Measurements from ENCODE around the gene ARSB. TPM values are rescaled to one million over a fixed set of nuclear protein-coding genes. Genes with fewer than 3 reads are reported as not detected.

ARSB gene
- total and polyA plus RNA-seq, 2 donors (not counting 1 experiment from before 2014, with no cell fraction given): 4.6 to 9.8 TPM

- WGBS (ENCODE audit: insufficient coverage): 100% methylated on average over 2 of the region's 8 CpGs
- Histone ChIP-seq H3K9me3 (ENCODE audit: control extremely low read depth in 1 of 3, control insufficient read depth in 2 of 3, insufficient read depth in 1 of 3, low read length in 2 of 3) (peaks cover 0 to 3% (median 2%) of the 10 kb centered on the region in 3 donors), H3K4me3 (ENCODE audit: control extremely low read depth in 1 of 5, extremely low read depth in 1 of 5, insufficient read depth in 1 of 5, low read depth in 2 of 5, low read length in 4 of 5) (no peak overlapping the region), H2AFZ (ENCODE audit: insufficient read depth, low read depth, low read length, poor library complexity, severe bottlenecking) (no peak overlapping the region), H3K4me2 (replicated peaks; ENCODE audit: low read depth, low read length, poor library complexity, severe bottlenecking) (no peak overlapping the region), H3K4me1 (ENCODE audit: control insufficient read depth in 2 of 2, insufficient read depth in 2 of 2, low read length in 2 of 2) (no peaks in the 10 kb centered on the region), H3K36me3 (replicated peaks in 1 of 2; ENCODE audit: control extremely low read depth in 1 of 2, control insufficient read depth in 1 of 2, extremely low read depth in 1 of 2, insufficient read depth in 2 of 2, low read length in 1 of 2) (no peaks in the 10 kb centered on the region), H3K27me3 (replicated peaks in 1 of 4; ENCODE audit: control extremely low read depth in 1 of 4, control insufficient read depth in 3 of 4, insufficient read depth in 4 of 4, low read length in 3 of 4) (no peaks in the 10 kb centered on the region), H3K9ac (ENCODE audit: low read length) (no peak overlapping the region), H3K79me2 (ENCODE audit: control insufficient read depth, insufficient read depth, low read length) (no peaks in the 10 kb centered on the region), H3K27ac (ENCODE audit: low read length in 2 of 2) (no peak overlapping the region), H4K20me1 (ENCODE audit: control insufficient read depth, insufficient read depth, low read length, poor library complexity, severe bottlenecking) (no peaks in the 10 kb centered on the region)
- CTCF ChIA-PET: no interaction called here
- intact Hi-C loops (cut with micrococcal nuclease): no loop called here
- H3K4me3 Mint-ChIP-seq: no peak overlapping the region
- no peak for ATAC-seq (ENCODE audit: low read depth)
- no peaks in the 10 kb centered on the region for H3K27me3 Mint-ChIP-seq
- H3K9me3 Mint-ChIP-seq (ENCODE audit: insufficient read depth): no peaks in the 10 kb centered on the region
- POLR2A ChIA-PET: no interaction called here
- TF ChIP-seq CTCF (IDR thresholded peaks at IDR 0.05) (no peak), EZH2 (IDR thresholded peaks at IDR 0.05; ENCODE audit: borderline replicate concordance, insufficient read depth, low read depth, low read length, poor library complexity, severe bottlenecking) (no peak)
- DNase-seq: no peak
- no peak overlapping the region for H3K27ac Mint-ChIP-seq
- peaks cover 4% of the 10 kb centered on the region for H3K4me1 Mint-ChIP-seq
These were observed 178.6 kb downstream of the ARSB start for GRCh38 chr5:78806544-78806943.

- H3K4me3 Mint-ChIP-seq: no peak overlapping the region
- ChIA-PET CTCF (no interaction called here), POLR2A (no interaction called here)
- Histone ChIP-seq H3K27me3 (replicated peaks in 1 of 4; ENCODE audit: control extremely low read depth in 1 of 4, control insufficient read depth in 3 of 4, insufficient read depth in 4 of 4, low read length in 3 of 4) (no peaks in the 10 kb centered on the region), H3K36me3 (replicated peaks in 1 of 2; ENCODE audit: control extremely low read depth in 1 of 2, control insufficient read depth in 1 of 2, extremely low read depth in 1 of 2, insufficient read depth in 2 of 2, low read length in 1 of 2) (no peaks in the 10 kb centered on the region), H3K79me2 (ENCODE audit: control insufficient read depth, insufficient read depth, low read length) (no peaks in the 10 kb centered on the region), H3K4me2 (replicated peaks; ENCODE audit: low read depth, low read length, poor library complexity, severe bottlenecking) (no peak overlapping the region), H3K9ac (ENCODE audit: low read length) (no peak overlapping the region), H2AFZ (ENCODE audit: insufficient read depth, low read depth, low read length, poor library complexity, severe bottlenecking) (no peak overlapping the region), H4K20me1 (ENCODE audit: control insufficient read depth, insufficient read depth, low read length, poor library complexity, severe bottlenecking) (no peaks in the 10 kb centered on the region), H3K4me1 (ENCODE audit: control insufficient read depth in 2 of 2, insufficient read depth in 2 of 2, low read length in 2 of 2) (no peaks in the 10 kb centered on the region), H3K27ac (ENCODE audit: low read length in 2 of 2) (no peak overlapping the region), H3K9me3 (ENCODE audit: control extremely low read depth in 1 of 3, control insufficient read depth in 2 of 3, insufficient read depth in 1 of 3, low read length in 2 of 3) (peaks cover 2 to 8% (median 4%) of the 10 kb centered on the region in 3 donors), H3K4me3 (ENCODE audit: control extremely low read depth in 1 of 5, extremely low read depth in 1 of 5, insufficient read depth in 1 of 5, low read depth in 2 of 5, low read length in 4 of 5) (no peak overlapping the region)
- TF ChIP-seq CTCF (IDR thresholded peaks at IDR 0.05): no peak
- no peak for TF ChIP-seq EZH2 (IDR thresholded peaks at IDR 0.05; ENCODE audit: borderline replicate concordance, insufficient read depth, low read depth, low read length, poor library complexity, severe bottlenecking)
- no peak for DNase-seq
- WGBS (ENCODE audit: insufficient coverage): 98% methylated on average over 7 of the region's 10 CpGs
- intact Hi-C loops (cut with micrococcal nuclease): no loop called here
- no peak overlapping the region for H3K27ac Mint-ChIP-seq
- peaks cover 5% of the 10 kb centered on the region for H3K9me3 Mint-ChIP-seq (ENCODE audit: insufficient read depth)
- no peak for ATAC-seq (ENCODE audit: low read depth)
- H3K4me1 Mint-ChIP-seq: peaks cover 4% of the 10 kb centered on the region
- no peaks in the 10 kb centered on the region for H3K27me3 Mint-ChIP-seq
These were observed 179.5 kb downstream of the ARSB start for GRCh38 chr5:78805474-78806124.
